ENCODE measurements around the gene ADPRHL1. TPM values are rescaled to one million over a fixed set of nuclear protein-coding genes. Genes with fewer than 3 reads are reported as not detected.
"Not testable (repeated sequence)": the region's sequence is repeated elsewhere in the genome, so short reads cannot be mapped to it uniquely, and the experiment has no call there.

ADPRHL1 gene
- total RNA-seq, 1 experiment from 2014 or later, result 3.9 TPM

DNA sequence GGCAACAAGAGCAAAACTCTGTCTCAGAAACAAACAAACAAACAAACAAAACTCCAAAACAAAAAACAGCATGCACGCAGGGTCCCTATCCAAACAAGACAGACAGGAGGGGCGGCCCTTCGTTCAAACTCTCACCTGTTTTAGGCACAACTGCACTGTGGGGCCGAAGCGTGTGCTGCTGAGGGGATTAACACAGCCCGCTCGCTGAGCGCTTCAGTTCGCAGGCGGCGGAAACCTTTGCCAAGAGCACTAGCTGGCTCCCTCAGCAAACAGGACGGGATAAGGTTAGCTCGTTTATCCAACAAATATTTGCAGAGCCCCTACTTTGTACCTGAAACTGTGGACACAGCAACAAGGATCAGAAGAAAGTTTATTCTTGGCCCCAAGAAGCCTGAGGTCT lies 1.6 kb upstream of the ADPRHL1 start:
- Histone ChIP-seq H3K9me3 (ENCODE audit: low read depth, low read length, poor library complexity, severe bottlenecking) (no peaks in the 10 kb centered on the region), H3K36me3 (ENCODE audit: insufficient read depth, low read length, poor library complexity, severe bottlenecking) (peaks cover 17% of the 10 kb centered on the region), H3K27me3 (replicated peaks; ENCODE audit: insufficient read depth, low read depth, low read length, poor library complexity) (no peaks in the 10 kb centered on the region), H3K4me1 (ENCODE audit: insufficient read depth, low read length, poor library complexity, severe bottlenecking) (peaks cover 39% of the 10 kb centered on the region), H3K4me3 (ENCODE audit: low read depth, low read length, poor library complexity, severe bottlenecking) (no peak overlapping the region), H3K27ac (ENCODE audit: low read depth, low read length, poor library complexity, severe bottlenecking) (peak overlapping the region; percentile 13)
- intact Hi-C loops (cut with micrococcal nuclease; ENCODE audit: unreplicated experiment), result no loop called here
- DNase-seq (ENCODE audit: low spot score), result no peak
- no TSS peak for BruUV-seq (replicated peaks)
- POLR2A ChIA-PET (ENCODE audit: low non-redundant PET), result no interaction called here
- no peak for TF ChIP-seq EZH2 (IDR thresholded peaks at IDR 0.05; ENCODE audit: borderline replicate concordance, low read depth, low read length, poor library complexity, severe bottlenecking)
- TF ChIP-seq, protein P1, sequence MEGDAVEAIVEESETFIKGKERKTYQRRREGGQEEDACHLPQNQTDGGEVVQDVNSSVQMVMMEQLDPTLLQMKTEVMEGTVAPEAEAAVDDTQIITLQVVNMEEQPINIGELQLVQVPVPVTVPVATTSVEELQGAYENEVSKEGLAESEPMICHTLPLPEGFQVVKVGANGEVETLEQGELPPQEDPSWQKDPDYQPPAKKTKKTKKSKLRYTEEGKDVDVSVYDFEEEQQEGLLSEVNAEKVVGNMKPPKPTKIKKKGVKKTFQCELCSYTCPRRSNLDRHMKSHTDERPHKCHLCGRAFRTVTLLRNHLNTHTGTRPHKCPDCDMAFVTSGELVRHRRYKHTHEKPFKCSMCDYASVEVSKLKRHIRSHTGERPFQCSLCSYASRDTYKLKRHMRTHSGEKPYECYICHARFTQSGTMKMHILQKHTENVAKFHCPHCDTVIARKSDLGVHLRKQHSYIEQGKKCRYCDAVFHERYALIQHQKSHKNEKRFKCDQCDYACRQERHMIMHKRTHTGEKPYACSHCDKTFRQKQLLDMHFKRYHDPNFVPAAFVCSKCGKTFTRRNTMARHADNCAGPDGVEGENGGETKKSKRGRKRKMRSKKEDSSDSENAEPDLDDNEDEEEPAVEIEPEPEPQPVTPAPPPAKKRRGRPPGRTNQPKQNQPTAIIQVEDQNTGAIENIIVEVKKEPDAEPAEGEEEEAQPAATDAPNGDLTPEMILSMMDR (conservative IDR thresholded peaks at IDR 0.05; ENCODE audit: low read depth, low read length), result no peak
- CTCF ChIA-PET, result no interaction called here

DNA sequence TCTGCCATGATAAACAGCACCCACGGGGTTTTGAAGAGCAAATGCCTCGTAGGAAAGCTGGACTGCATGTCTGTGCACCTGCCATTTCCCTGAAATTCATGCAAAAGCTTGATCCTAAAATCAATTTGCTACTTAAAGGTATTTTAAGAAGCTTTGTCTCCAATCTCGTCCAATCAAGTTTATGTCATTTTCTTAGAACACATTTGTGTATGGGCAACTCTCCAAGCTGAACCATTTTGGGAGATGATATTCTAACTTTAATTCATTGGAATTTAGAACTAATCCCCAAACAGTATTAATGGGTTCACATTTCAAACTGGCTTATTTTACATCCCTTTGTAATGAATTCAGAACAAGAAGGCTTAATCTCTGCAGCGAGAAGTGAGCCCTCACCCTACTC lies 822 bp downstream of the ADPRHL1 start:
- peaks cover 3% of the 10 kb centered on the region for H3K36me3 ChIP-seq (ENCODE audit: insufficient read depth, low read length, poor library complexity, severe bottlenecking)
- H3K27me3 ChIP-seq (replicated peaks; ENCODE audit: insufficient read depth, low read depth, low read length, poor library complexity), result no peaks in the 10 kb centered on the region
- intact Hi-C loops (cut with micrococcal nuclease; ENCODE audit: unreplicated experiment), result no loop called here
- CTCF ChIA-PET, result interaction anchor here (0.6 kb wide), 1 partner anchor 88 kb away, joined by 3 read pairs; no protein-coding TSS in a partner anchor
- no TSS peak for BruUV-seq (replicated peaks)
- H3K4me3 ChIP-seq (ENCODE audit: low read depth, low read length, poor library complexity, severe bottlenecking), result no peak overlapping the region
- peak overlapping the region; percentile 71 for H3K27ac ChIP-seq (ENCODE audit: low read depth, low read length, poor library complexity, severe bottlenecking)
- POLR2A ChIA-PET (ENCODE audit: low non-redundant PET), result no interaction called here
- H3K9me3 ChIP-seq (ENCODE audit: low read depth, low read length, poor library complexity, severe bottlenecking), result no peaks in the 10 kb centered on the region
- H3K4me1 ChIP-seq (ENCODE audit: insufficient read depth, low read length, poor library complexity, severe bottlenecking), result peaks cover 22% of the 10 kb centered on the region
- no peak for TF ChIP-seq EZH2 (IDR thresholded peaks at IDR 0.05; ENCODE audit: borderline replicate concordance, low read depth, low read length, poor library complexity, severe bottlenecking)
- TF ChIP-seq, protein P1 (conservative IDR thresholded peaks at IDR 0.05; ENCODE audit: low read depth, low read length), result no peak
- DNase-seq (ENCODE audit: low spot score), result no peak

DNA sequence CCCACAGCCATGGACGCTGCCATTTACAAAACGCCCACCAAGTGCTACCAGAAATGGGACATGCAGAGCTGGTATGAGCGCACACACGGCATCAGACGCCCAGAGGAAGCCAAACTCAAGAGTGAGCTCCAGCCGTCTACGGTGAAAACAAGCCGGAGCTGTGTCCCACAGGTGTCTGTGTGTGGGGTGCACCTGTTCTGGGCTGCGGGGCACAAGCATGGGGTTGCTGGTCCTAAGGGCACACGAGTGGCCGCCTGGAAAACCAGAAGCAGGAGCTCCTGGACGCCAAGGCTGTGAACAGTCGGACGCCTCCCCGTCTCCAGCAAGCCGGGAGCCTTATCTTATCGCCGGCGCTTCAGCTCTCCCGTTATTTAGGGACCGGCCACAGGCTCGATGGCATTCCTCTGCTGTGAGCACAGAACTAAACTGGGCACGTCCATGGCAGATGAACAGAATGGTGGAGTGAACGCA lies 1.3 kb downstream of the ADPRHL1 start:
- Histone ChIP-seq H3K27me3 (replicated peaks; ENCODE audit: insufficient read depth, low read depth, low read length, poor library complexity) (no peaks in the 10 kb centered on the region), H3K4me3 (ENCODE audit: low read depth, low read length, poor library complexity, severe bottlenecking) (no peak overlapping the region), H3K36me3 (ENCODE audit: insufficient read depth, low read length, poor library complexity, severe bottlenecking) (no peaks in the 10 kb centered on the region), H3K9me3 (ENCODE audit: low read depth, low read length, poor library complexity, severe bottlenecking) (no peaks in the 10 kb centered on the region), H3K4me1 (ENCODE audit: insufficient read depth, low read length, poor library complexity, severe bottlenecking) (peaks cover 21% of the 10 kb centered on the region), H3K27ac (ENCODE audit: low read depth, low read length, poor library complexity, severe bottlenecking) (peak overlapping the region; percentile 71)
- intact Hi-C loops (cut with micrococcal nuclease; ENCODE audit: unreplicated experiment), result no loop called here
- ChIA-PET POLR2A (ENCODE audit: low non-redundant PET) (no interaction called here), CTCF (interaction anchor here (0.6 kb wide), 1 partner anchor 87 kb away, joined by 3 read pairs; no protein-coding TSS in a partner anchor)
- no peak for DNase-seq (ENCODE audit: low spot score)
- no peak for TF ChIP-seq EZH2 (IDR thresholded peaks at IDR 0.05; ENCODE audit: borderline replicate concordance, low read depth, low read length, poor library complexity, severe bottlenecking)
- TF ChIP-seq, protein P1 (conservative IDR thresholded peaks at IDR 0.05; ENCODE audit: low read depth, low read length), result no peak
- no TSS peak for BruUV-seq (replicated peaks)

DNA sequence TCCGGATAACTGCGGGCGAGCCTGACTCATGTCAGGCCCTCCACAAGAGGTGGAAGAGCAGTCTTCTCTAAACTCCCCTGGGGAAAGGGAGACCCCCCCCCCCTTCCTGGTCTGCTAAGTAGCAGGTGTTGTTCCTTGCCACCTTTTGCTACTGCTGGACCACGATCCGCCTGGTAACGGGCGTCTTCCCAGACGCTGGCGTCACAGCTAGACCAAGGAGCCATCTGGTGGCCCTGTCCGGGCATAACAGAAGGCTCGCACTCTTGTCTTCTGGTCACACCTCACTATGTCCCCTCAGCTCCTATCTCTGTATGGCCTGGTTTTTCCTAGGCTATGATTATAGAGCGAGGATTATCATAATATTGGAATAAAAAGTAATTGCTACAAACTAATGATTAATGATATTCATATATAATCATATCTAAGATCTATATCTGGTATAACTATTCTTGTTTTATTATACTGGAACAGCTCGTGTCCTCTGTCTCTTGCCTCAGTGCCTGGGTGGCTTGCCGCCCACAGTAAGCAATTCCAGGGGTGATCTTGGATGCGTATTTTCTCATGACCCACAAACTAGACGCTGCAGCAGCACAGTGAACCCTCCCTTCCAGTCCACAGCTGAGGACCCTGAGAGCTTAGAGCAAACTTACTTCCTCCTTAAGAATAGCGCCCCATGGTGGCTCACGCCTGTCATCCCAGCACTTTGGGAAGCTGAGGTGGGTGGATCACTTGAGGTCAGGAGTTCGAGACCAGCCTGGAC lies 2.2 kb downstream of the ADPRHL1 start:
- peaks cover 25% of the 10 kb centered on the region for H3K4me1 ChIP-seq (ENCODE audit: insufficient read depth, low read length, poor library complexity, severe bottlenecking)
- H3K9me3 ChIP-seq (ENCODE audit: low read depth, low read length, poor library complexity, severe bottlenecking); POLR2A ChIA-PET (ENCODE audit: low non-redundant PET); BruUV-seq (replicated peaks); H3K4me3 ChIP-seq (ENCODE audit: low read depth, low read length, poor library complexity, severe bottlenecking); DNase-seq (ENCODE audit: low spot score); H3K27me3 ChIP-seq (replicated peaks; ENCODE audit: insufficient read depth, low read depth, low read length, poor library complexity); H3K36me3 ChIP-seq (ENCODE audit: insufficient read depth, low read length, poor library complexity, severe bottlenecking); H3K27ac ChIP-seq (ENCODE audit: low read depth, low read length, poor library complexity, severe bottlenecking); intact Hi-C loops (cut with micrococcal nuclease; ENCODE audit: unreplicated experiment); CTCF ChIA-PET: not testable (repeated sequence)

DNA sequence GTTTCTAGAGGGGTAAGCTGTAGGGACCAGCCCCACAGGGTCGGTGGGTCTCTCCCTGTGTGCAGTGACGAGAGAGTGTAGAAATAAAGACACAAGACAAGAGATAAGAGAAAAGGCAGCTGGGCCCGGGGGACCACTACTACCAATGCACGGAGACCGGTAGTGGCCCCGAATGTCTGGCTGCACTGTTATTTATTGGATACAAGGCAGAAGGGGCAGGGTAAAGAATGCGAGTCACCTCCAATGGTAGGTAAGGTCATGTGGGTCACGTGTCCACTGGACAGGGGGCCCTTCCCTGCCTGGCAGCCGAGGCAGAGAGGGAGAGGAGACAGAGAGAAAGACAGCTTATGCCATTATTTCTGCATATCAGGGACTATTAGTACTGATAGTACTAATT lies 2.9 kb downstream of the ADPRHL1 start:
- peak overlapping the region; percentile 58 for H3K4me3 ChIP-seq (ENCODE audit: low read depth, low read length, poor library complexity, severe bottlenecking)
- DNase-seq (ENCODE audit: low spot score); POLR2A ChIA-PET (ENCODE audit: low non-redundant PET); H3K27me3 ChIP-seq (replicated peaks; ENCODE audit: insufficient read depth, low read depth, low read length, poor library complexity); H3K9me3 ChIP-seq (ENCODE audit: low read depth, low read length, poor library complexity, severe bottlenecking); H3K36me3 ChIP-seq (ENCODE audit: insufficient read depth, low read length, poor library complexity, severe bottlenecking); BruUV-seq (replicated peaks); CTCF ChIA-PET; intact Hi-C loops (cut with micrococcal nuclease; ENCODE audit: unreplicated experiment): not testable (repeated sequence)
- peaks cover 26% of the 10 kb centered on the region for H3K4me1 ChIP-seq (ENCODE audit: insufficient read depth, low read length, poor library complexity, severe bottlenecking)
- H3K27ac ChIP-seq (ENCODE audit: low read depth, low read length, poor library complexity, severe bottlenecking), result peak overlapping the region; percentile 62
